Muscle of back (tissue), 11 donors: ENCODE data around the gene TES. TPM values are rescaled to one million over a fixed set of nuclear protein-coding genes. Genes with fewer than 3 reads are reported as not detected.
"Not testable (repeated sequence)": the region's sequence is repeated elsewhere in the genome, so short reads cannot be mapped to it uniquely, and the experiment has no call there.

Experiments used
- DNase-seq, 3 donors: peaks; one replicate each; pipeline versions ENCODE4 v3.0.0 to v3.0.0-alpha.2; 2013
- polyA plus RNA-seq, 10 donors: library from polyadenylated mRNA; unstranded; fragments of 120-200 nt; gene quantifications; one replicate each; pipeline ENCODE4 v1.2.1, GENCODE V29; 2013; ENCODE audit not compliant: insufficient read length in 10 of 10

TES gene
- polyA plus RNA-seq, 10 donors, result 15.6 to 33.4 (median 20.4) TPM

- no peak for DNase-seq
Measured at GRCh38 chr7:116241291-116241690, 31.0 kb downstream of the TES start.

DNA sequence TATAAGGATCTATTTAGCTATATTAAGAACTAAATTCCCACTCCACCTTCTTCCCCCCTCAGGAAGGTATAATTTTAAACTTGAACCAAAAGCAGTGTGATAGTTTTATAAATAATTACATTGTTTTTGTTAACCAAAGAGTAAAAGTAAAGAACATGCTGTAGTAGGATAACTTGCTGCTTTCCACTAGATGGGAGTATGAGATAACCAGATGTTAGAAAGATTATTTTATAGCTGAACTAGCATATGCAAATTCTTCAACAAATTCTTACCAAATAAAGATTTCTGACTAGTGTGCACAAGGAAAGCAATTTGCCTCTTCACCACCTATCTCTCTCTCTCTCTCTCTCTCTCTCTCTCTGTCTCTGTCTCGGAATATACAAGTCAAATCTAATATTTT lies 31.8 kb downstream of the TES start:
- no peak for DNase-seq

GRCh38 chr7:116242759-116243158 lies 32.4 kb downstream of the TES start:
- no peak for DNase-seq

DNA sequence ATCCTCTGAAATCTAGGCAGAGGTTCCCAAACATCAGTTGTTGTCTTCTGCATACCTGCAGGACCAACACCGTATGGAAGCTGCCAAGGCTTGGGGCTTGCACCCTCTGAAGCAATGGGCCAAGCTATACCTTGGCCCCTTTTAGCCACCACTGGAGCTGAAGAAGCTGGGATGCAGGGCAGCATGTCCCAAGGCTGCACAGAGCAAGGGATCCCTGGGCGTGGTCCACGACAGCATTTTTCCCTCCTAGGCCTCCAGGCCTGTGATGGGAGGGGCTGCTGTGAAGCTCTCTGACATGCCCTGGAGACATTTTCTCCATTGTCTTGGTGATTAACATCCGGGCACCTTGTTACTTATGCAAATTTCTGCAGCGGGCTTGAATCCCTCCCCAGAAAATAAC lies 34.5 kb downstream of the TES start:
- not testable (repeated sequence) for DNase-seq

GRCh38 chr7:116246357-116246756 lies 36.0 kb downstream of the TES start:
- no peak for DNase-seq

DNA sequence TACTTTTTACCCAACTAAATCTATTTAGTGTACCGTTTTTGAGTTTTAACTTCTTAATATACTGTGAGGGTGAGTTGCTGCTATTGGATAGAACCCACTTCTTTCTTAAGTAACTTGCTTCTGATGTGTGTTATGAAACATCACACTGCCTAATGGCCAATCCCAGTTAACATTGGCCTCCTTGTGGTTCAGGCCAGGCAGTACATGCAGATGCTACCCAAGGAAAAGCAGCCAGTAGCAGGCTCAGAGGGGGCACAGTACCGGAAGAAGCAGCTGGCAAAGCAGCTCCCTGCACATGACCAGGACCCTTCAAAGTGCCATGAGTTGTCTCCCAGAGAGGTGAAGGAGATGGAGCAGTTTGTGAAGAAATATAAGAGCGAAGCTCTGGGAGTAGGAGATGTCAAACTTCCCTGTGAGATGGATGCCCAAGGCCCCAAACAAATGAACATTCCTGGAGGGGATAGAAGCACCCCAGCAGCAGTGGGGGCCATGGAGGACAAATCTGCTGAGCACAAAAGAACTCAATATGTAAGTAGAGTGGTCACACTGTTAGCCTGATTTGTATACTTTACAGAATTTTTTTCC lies 39.7 kb downstream of the TES start:
- no peak for DNase-seq

GRCh38 chr7:116251675-116252074 lies 41.3 kb downstream of the TES start:
- no peak for DNase-seq

- no peak for DNase-seq
Measured at GRCh38 chr7:116252249-116252648, 41.9 kb downstream of the TES start.

GRCh38 chr7:116257156-116257555 lies 46.8 kb downstream of the TES start:
- no peak for DNase-seq

DNA sequence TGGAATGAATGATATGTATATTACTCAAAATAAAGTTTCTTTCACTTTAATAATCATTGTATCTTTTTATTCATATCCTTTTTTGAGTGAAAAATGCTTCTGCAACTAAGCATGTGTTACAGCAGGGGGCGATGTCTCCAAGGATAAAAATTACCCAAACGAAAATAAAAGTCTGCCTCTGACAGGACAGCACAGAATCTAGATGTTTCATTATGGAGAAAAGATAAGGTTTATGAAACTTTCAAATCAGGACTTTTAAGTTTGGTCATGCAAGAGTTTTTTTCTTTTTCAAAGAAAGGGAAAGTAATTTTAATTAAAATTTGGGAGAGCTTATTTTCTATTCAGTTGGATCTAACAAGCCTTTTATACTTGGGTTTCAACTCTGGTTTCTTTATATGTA lies 48.4 kb downstream of the TES start:
- peak; percentile 55 to 79 (median 69) for DNase-seq

GRCh38 chr7:116259156-116259870 lies 49.0 kb downstream of the TES start:
- DNase-seq, result peak in 1 of 3 donors; percentile 12

DNA sequence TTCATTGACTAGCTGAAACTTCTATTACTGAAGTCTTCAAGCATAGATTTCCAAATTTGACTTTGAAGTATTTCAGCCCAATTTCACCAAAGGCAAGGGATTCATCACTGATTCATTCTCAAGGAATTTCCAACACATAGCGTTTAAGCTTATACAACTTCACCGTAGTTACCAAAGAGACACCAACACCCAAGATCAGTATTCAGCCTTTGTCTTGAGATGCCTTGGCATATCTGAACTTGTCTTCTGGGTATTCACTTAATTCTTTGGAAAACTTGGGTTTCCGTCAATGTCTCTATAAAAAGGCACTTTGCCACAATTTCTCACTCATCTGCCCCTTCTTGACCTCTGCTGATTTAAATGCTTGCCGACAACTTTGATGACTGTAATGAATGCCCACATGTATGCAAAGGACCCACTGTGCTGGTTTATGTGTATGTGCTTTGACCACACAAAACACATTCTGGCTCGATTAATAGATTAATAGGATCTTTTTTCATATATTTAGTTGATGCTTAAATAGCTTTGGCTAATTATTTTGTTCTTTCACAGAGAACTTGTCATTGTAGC lies 49.6 kb downstream of the TES start:
- DNase-seq, result peak in 1 of 3 donors; percentile 64

- no peak for DNase-seq
Measured at GRCh38 chr7:116261904-116262303, 51.6 kb downstream of the TES start.

DNA sequence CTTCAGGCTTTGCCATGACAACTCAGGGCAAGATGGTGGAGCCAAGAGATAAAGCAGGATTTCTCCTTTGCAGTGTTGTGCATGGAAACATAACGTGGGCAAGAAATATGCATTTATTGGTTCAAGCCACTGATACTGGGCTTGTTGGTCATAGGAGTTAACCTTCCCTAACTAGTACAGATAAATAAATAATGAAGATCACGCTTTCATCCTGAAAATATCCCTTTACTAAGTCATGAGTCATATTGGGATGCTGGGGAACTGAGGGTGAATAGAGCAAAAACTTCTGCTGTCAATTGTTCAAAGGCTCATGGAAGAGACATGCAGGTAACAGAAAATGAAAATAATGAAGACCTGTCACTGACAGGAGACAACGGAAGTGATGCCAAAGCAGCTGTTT lies 55.5 kb downstream of the TES start:
- DNase-seq, result no peak

GRCh38 chr7:116269466-116269865 lies 59.1 kb downstream of the TES start:
- DNase-seq, result no peak

GRCh38 chr7:116271161-116271913 lies 61.0 kb downstream of the TES start:
- DNase-seq, result peak; percentile 20 to 53 (median 21)

GRCh38 chr7:116271963-116272886 lies 61.9 kb downstream of the TES start:
- peak; percentile 66 to 94 (median 83) for DNase-seq

DNA sequence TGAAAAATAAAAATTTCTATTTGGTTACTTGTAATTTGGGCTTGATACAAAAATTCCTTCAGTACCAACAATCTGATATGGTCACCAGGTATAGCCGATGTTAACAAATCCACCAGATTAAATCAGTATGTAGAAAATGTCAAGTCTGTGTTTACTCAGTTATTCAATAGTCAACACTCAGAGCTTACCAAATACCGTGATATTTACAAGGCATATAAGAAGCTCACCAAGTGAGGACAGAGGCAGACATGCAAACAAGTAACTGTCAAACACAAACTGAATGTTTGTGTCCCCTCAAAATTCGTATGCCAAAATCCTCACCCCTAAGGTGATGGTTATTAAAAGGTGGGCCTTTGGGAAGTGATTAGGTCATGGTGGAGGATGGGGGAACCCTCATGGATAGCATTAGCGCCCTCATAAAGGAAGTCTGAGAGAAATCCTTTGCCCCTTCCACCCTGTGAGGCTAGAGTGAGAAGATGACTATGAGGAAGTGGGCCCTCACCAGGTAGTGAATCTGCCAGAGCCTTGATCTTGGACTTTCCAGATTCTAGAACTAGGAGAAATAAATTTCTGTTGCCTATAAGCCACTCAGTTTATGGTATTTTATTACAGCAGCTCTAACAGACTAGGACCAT lies 63.1 kb downstream of the TES start:
- no peak for DNase-seq

- DNase-seq, result no peak
Measured at GRCh38 chr7:116273918-116274301, 63.6 kb downstream of the TES start.

GRCh38 chr7:116277070-116277469 lies 66.7 kb downstream of the TES start:
- peak in 1 of 3 donors; percentile 12 for DNase-seq

- DNase-seq, result no peak
Measured at GRCh38 chr7:116279217-116279616, 68.9 kb downstream of the TES start.
